HCT116 (cell line): Measurements from ENCODE around the gene GANAB. TPM values are rescaled to one million over a fixed set of nuclear protein-coding genes. Genes with fewer than 3 reads are reported as not detected.

Experiments
- ATAC-seq: fragments of 200-7000 bp; cut with Tn5 transposase; 2 replicates; pipeline ENCODE4 v1.9.1; 2020; ENCODE audit warnings: mild to moderate bottlenecking, moderate library complexity
- BruUV-seq: library from RNA; stranded (reverse); fragments of 400-500 nt; replicated peaks from 2 replicates; lab custom pipeline; 2021; lab: Mats Ljungman, UMichigan
- CTCF ChIA-PET: fragments of 300-600 bp; sonication (Branson Sonifier 250); formaldehyde crosslinking; loops from one replicate; lab custom pipeline; 2021; ENCODE audit warnings: antibody characterized with exemption; lab: Charles Lee
- POLR2A ChIA-PET: fragments of 300-600, 350-600 bp; sonication (Branson Sonifier 250); formaldehyde crosslinking; loops from one replicate; lab custom pipeline; 2021; ENCODE audit warnings: antibody characterized with exemption; lab: Charles Lee
- RAD21 ChIA-PET, 2 experiments: fragments of 300-600 bp; sonication (Branson Sonifier 250); formaldehyde crosslinking; loops; one replicate each; lab custom pipeline; 2023; ENCODE audit warnings: low total read pairs in 2 of 2; ENCODE audit not compliant: uncharacterized antibody in 2 of 2, unreplicated experiment in 2 of 2, low non-redundant PET in 1 of 2; lab: Charles Lee
- DNase-seq: peaks from one replicate; pipeline ENCODE4 v3.0.0-alpha.2; 2010; ENCODE audit warnings: low read depth, low spot score
- H2AFZ ChIP-seq: fragments of 200-600 bp; shearing (Covaris generic), sonication (generic); 2 replicates; pipeline ENCODE4 v1.6.1; 2017; ENCODE audit warnings: low read depth, mixed run types, mixed read lengths, antibody characterized with exemption, low read length; ENCODE audit not compliant: poor library complexity, severe bottlenecking
- H3K27ac ChIP-seq: 2 replicates; pipeline ENCODE4 v1.5.1; 2012; ENCODE audit warnings: low read depth, low read length
- H3K27me3 ChIP-seq: fragments of 200-600 bp; sonication (generic); 2 replicates; pipeline ENCODE4 v1.6.1; 2016; ENCODE audit warnings: mixed run types, low read length, mixed read lengths; ENCODE audit not compliant: insufficient read depth
- H3K36me3 ChIP-seq, 2 experiments: fragments of 200-500 bp in 1 of 2; fragments of 200-600 bp in 1 of 2; sonication (Bioruptor generic) in 1 of 2; sonication (generic) in 1 of 2; 2 replicates each; pipeline versions ENCODE4 v1.5.1 to v1.6.1; 2014 to 2016; ENCODE audit warnings: low read length in 2 of 2, inconsistent platforms in 1 of 2, mixed read lengths in 1 of 2, mixed run types in 1 of 2; ENCODE audit not compliant: insufficient read depth in 2 of 2, control insufficient read depth in 1 of 2
- H3K4me1 ChIP-seq, 2 experiments: fragments of 200-600 bp in 1 of 2; sonication (generic) in 1 of 2; 2 replicates each; pipeline versions ENCODE4 v1.5.1 to v1.6.1; 2012 to 2017; ENCODE audit warnings: low read length in 2 of 2, inconsistent platforms in 1 of 2, mild to moderate bottlenecking in 1 of 2, mixed read lengths in 1 of 2, mixed run types in 1 of 2, moderate library complexity in 1 of 2; ENCODE audit not compliant: insufficient read depth in 2 of 2, control insufficient read depth in 1 of 2
- H3K4me2 ChIP-seq: fragments of 200-600 bp; sonication (generic); 2 replicates; pipeline ENCODE4 v1.6.1; 2017; ENCODE audit warnings: mixed run types, low read length, mixed read lengths
- H3K4me3 ChIP-seq, 2 experiments: fragments of 200-600 bp in 1 of 2; sonication (generic) in 1 of 2; replicated peaks in 1 of 2; 2 replicates each; pipeline ENCODE4 v1.5.1; 2011 to 2016; ENCODE audit warnings: low read length in 2 of 2, control low read depth in 1 of 2, low read depth in 1 of 2, mild to moderate bottlenecking in 1 of 2, mixed read lengths in 1 of 2, mixed run types in 1 of 2
- H3K79me2 ChIP-seq: fragments of 200-600 bp; sonication (generic); 2 replicates; pipeline ENCODE4 v1.6.1; 2017; ENCODE audit warnings: mild to moderate bottlenecking, mixed run types, low read length, moderate library complexity, mixed read lengths; ENCODE audit not compliant: insufficient read depth
- H3K9ac ChIP-seq: fragments of 200-600 bp; sonication (generic); 2 replicates; pipeline ENCODE4 v1.6.1; 2016; ENCODE audit warnings: low read length, mixed read lengths
- H3K9me2 ChIP-seq: fragments of 200-600 bp; sonication (generic), shearing (Covaris generic); 2 replicates; pipeline ENCODE4 v1.6.1; 2017; ENCODE audit warnings: mixed run types, mild to moderate bottlenecking, moderate library complexity; ENCODE audit not compliant: insufficient read depth
- H3K9me3 ChIP-seq, 2 experiments: fragments of 200-500 bp in 1 of 2; fragments of 200-600 bp in 1 of 2; sonication (Bioruptor generic) in 1 of 2; sonication (generic) in 1 of 2; 2 replicates each; pipeline ENCODE4 v1.6.1; 2014 to 2017; ENCODE audit warnings: low read length in 2 of 2, mixed read lengths in 2 of 2, inconsistent platforms in 1 of 2, low read depth in 1 of 2, mild to moderate bottlenecking in 1 of 2, mixed run types in 1 of 2, moderate library complexity in 1 of 2; ENCODE audit not compliant: control insufficient read depth in 1 of 2, insufficient read depth in 1 of 2
- H4K20me1 ChIP-seq: fragments of 200-600 bp; sonication (generic), shearing (Covaris generic); 2 replicates; pipeline ENCODE4 v1.6.1; 2017; ENCODE audit warnings: mixed run types, mild to moderate bottlenecking, moderate library complexity; ENCODE audit not compliant: insufficient read depth
- CBX3 ChIP-seq: IDR thresholded peaks from 2 replicates; pipeline ENCODE4 v1.6.1; 2012; ENCODE audit warnings: low read depth
- CEBPB ChIP-seq: IDR thresholded peaks from 2 replicates; pipeline ENCODE4 v1.6.1; 2012; ENCODE audit warnings: low read depth
- EZH2 ChIP-seq: fragments of 200-600 bp; sonication (generic); IDR thresholded peaks from 2 replicates; pipeline ENCODE4 v1.6.1; 2017; ENCODE audit warnings: antibody characterized with exemption, mixed run types
- FOSL1 ChIP-seq: IDR thresholded peaks from 2 replicates; pipeline ENCODE4 v1.6.1; 2012; ENCODE audit warnings: low read depth
- POLR2A ChIP-seq: IDR thresholded peaks from 2 replicates; pipeline ENCODE4 v1.7.0; 2011; ENCODE audit warnings: borderline replicate concordance; ENCODE audit not compliant: insufficient read depth, insufficient read length; ENCODE audit errors: extremely low read depth
- RAD21 ChIP-seq: IDR thresholded peaks from 2 replicates; pipeline ENCODE4 v1.6.1; 2012; ENCODE audit warnings: low read depth, mild to moderate bottlenecking
- SIN3A ChIP-seq: IDR thresholded peaks from 2 replicates; pipeline ENCODE4 v1.6.1; 2012; ENCODE audit warnings: low read depth
- SRF ChIP-seq: IDR thresholded peaks from 2 replicates; pipeline ENCODE4 v1.6.1; 2012; ENCODE audit warnings: low read depth
- YY1 ChIP-seq: IDR thresholded peaks from 2 replicates; pipeline ENCODE4 v1.6.1; 2011; ENCODE audit warnings: low read length, low read depth, moderate library complexity, mild to moderate bottlenecking; ENCODE audit not compliant: insufficient replicate concordance; ENCODE audit errors: extremely low read depth
- intact Hi-C: fragments of 100-400 bp; cut with micrococcal nuclease; formaldehyde crosslinking; loops from 2 replicates; pipeline ENCODE4 v1.10.0; 2022
- total RNA-seq: library from RNA; stranded (reverse); gene quantifications from one replicate; pipeline ENCODE4 v1.2.1, GENCODE V29; 2021; ENCODE audit not compliant: unreplicated experiment
- TF ChIP-seq, protein P1 (sequence below): IDR thresholded peaks from 2 replicates; pipeline ENCODE4 v1.6.1; 2012
- TF ChIP-seq, protein P2 (sequence below): IDR thresholded peaks from 2 replicates; pipeline ENCODE4 v1.6.1; 2012; ENCODE audit warnings: low read depth

The GANAB gene
- total RNA-seq, 1 experiment from 2014 or later = 410 TPM

DNA sequence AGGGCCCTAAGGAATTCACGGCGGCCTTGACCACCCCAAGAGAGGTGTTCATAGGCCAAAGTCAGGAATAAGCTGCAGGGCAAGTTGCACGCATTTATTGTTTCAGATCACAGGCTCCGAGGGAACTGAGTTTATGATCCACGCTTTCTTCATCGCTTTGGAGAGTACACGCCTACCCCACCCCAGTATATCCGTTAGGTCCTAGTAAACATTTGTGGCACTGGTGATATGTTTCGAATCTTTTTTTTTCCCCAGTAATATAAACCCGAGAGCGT is 805 bp downstream of the GANAB start:
- intact Hi-C loops = loop anchor here (5.0 kb wide), 1 partner anchor 33 kb away; the partner anchor contains the start of genes EML3 and ROM1
- ATAC-seq (no peak; the same call in 1 of the 2 replicates), DNase-seq (no peak)
- ChIA-PET CTCF (no interaction called here), POLR2A (interaction anchor here (1.3 to 14.1 kb wide), 3 partner anchors 10 to 24 kb away, joined by 3 to 195 read pairs (median 5); partner anchors contain the start of genes B3GAT3, C11orf98 and CSKMT), RAD21 (no interaction called here)
- Histone ChIP-seq H2AFZ (no peak overlapping the region), H3K9me3 (no peaks in the 10 kb centered on the region), H3K9me2 (no peaks in the 10 kb centered on the region), H3K9ac (peak overlapping the region; percentile 99), H4K20me1 (no peaks in the 10 kb centered on the region), H3K4me1 (peaks cover 5 to 16% of the 10 kb centered on the region in 2 experiments; a peak in 3 of 4 replicates), H3K79me2 (peaks cover 65% of the 10 kb centered on the region), H3K27ac (peak overlapping the region; percentile 92), H3K4me3 (peak overlapping the region; percentile 96 to 100), H3K27me3 (no peaks in the 10 kb centered on the region), H3K36me3 (peaks cover 10 to 22% of the 10 kb centered on the region in 2 experiments; a peak in 3 of 4 replicates), H3K4me2 (peak overlapping the region; percentile 84)
- TF ChIP-seq SIN3A = no peak
- no peak for TF ChIP-seq EZH2
- no peak for TF ChIP-seq RAD21
- TF ChIP-seq, protein P1, sequence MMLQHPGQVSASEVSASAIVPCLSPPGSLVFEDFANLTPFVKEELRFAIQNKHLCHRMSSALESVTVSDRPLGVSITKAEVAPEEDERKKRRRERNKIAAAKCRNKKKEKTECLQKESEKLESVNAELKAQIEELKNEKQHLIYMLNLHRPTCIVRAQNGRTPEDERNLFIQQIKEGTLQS = no peak
- no peak for TF ChIP-seq POLR2A
- TF ChIP-seq SRF = no peak
- TF ChIP-seq CEBPB = no peak
- TF ChIP-seq, protein P2, sequence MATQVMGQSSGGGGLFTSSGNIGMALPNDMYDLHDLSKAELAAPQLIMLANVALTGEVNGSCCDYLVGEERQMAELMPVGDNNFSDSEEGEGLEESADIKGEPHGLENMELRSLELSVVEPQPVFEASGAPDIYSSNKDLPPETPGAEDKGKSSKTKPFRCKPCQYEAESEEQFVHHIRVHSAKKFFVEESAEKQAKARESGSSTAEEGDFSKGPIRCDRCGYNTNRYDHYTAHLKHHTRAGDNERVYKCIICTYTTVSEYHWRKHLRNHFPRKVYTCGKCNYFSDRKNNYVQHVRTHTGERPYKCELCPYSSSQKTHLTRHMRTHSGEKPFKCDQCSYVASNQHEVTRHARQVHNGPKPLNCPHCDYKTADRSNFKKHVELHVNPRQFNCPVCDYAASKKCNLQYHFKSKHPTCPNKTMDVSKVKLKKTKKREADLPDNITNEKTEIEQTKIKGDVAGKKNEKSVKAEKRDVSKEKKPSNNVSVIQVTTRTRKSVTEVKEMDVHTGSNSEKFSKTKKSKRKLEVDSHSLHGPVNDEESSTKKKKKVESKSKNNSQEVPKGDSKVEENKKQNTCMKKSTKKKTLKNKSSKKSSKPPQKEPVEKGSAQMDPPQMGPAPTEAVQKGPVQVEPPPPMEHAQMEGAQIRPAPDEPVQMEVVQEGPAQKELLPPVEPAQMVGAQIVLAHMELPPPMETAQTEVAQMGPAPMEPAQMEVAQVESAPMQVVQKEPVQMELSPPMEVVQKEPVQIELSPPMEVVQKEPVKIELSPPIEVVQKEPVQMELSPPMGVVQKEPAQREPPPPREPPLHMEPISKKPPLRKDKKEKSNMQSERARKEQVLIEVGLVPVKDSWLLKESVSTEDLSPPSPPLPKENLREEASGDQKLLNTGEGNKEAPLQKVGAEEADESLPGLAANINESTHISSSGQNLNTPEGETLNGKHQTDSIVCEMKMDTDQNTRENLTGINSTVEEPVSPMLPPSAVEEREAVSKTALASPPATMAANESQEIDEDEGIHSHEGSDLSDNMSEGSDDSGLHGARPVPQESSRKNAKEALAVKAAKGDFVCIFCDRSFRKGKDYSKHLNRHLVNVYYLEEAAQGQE = no peak
- no peak for TF ChIP-seq FOSL1
- TF ChIP-seq YY1 = no peak
- TF ChIP-seq CBX3 = no peak
- no TSS peak for BruUV-seq
